Mucosa of descending colon (tissue), 3 donors: ENCODE data around the gene CCT8. TPM values are rescaled to one million over a fixed set of nuclear protein-coding genes. Genes with fewer than 3 reads are reported as not detected.

Experiments
- ATAC-seq: fragments of 200-7000 bp; cut with Tn5 transposase; one replicate; pipeline ENCODE4 v1.9.1; 2020; ENCODE audit warnings: mild to moderate bottlenecking, moderate library complexity
- DNase-seq, 3 donors: peaks; one replicate each; pipeline ENCODE4 v3.0.0-alpha.2; 2020
- H3K36me3 ChIP-seq: fragments of 200-600 bp; one replicate; pipeline ENCODE4 v1.8.0; 2021; ENCODE audit warnings: low read depth, mild to moderate bottlenecking
- H3K4me1 ChIP-seq: fragments of 200-600 bp; one replicate; pipeline ENCODE4 v1.8.0; 2021; ENCODE audit warnings: low read depth, mild to moderate bottlenecking
- H3K4me3 ChIP-seq: fragments of 200-600 bp; one replicate; pipeline ENCODE4 v1.8.0; 2021; ENCODE audit warnings: mild to moderate bottlenecking
- H3K9me3 ChIP-seq: fragments of 200-600 bp; one replicate; pipeline ENCODE4 v1.8.0; 2021; ENCODE audit warnings: mild to moderate bottlenecking
- intact Hi-C, 2 donors: fragments of 100-400 bp; cut with DNase I in 1 of 2; cut with micrococcal nuclease in 1 of 2; formaldehyde crosslinking; loops; one replicate each; pipeline versions ENCODE4 v1.11.0 to v1.11.1; 2022; cut with DNase I, micrococcal nuclease
- total RNA-seq, 3 donors: library from RNA; stranded (reverse); fragmentation: NEBNext Ultra II Directional in 2 of 3; extraction: Animal tissue kit (Norgen Biotek cat#: 25700) in 2 of 3; gene quantifications; one replicate each; pipeline versions ENCODE4 v1.2.1 to v1.2.4, GENCODE V29; 2021 to 2023
- TF ChIP-seq, protein P1 (sequence below): fragments of 200-600 bp; IDR thresholded peaks from one replicate; pipeline ENCODE4 v1.8.0; 2022; ENCODE audit warnings: antibody characterized with exemption, mild to moderate bottlenecking
- donor health status: DM: no; HTN: no; CAD: no; lungs with moderate emphysema.
- donor health status: DM: no; HTN: no; CAD: no.
- donor health status: DM: no; HTN: yes; CAD: no.

CCT8 gene
- total RNA-seq, 3 donors from 2014 or later = 76.2 to 103 (median 95.1) TPM

- TF ChIP-seq, protein P1, sequence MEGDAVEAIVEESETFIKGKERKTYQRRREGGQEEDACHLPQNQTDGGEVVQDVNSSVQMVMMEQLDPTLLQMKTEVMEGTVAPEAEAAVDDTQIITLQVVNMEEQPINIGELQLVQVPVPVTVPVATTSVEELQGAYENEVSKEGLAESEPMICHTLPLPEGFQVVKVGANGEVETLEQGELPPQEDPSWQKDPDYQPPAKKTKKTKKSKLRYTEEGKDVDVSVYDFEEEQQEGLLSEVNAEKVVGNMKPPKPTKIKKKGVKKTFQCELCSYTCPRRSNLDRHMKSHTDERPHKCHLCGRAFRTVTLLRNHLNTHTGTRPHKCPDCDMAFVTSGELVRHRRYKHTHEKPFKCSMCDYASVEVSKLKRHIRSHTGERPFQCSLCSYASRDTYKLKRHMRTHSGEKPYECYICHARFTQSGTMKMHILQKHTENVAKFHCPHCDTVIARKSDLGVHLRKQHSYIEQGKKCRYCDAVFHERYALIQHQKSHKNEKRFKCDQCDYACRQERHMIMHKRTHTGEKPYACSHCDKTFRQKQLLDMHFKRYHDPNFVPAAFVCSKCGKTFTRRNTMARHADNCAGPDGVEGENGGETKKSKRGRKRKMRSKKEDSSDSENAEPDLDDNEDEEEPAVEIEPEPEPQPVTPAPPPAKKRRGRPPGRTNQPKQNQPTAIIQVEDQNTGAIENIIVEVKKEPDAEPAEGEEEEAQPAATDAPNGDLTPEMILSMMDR = no peak
- Histone ChIP-seq H3K9me3 (no peaks in the 10 kb centered on the region), H3K4me1 (peaks cover 11% of the 10 kb centered on the region), H3K4me3 (no peak overlapping the region), H3K36me3 (no peaks in the 10 kb centered on the region)
- no peak for ATAC-seq
- intact Hi-C loops = no loop called here
- DNase-seq = no peak
Observed at GRCh38 chr21:29075706-29076466, 2.4 kb upstream of the CCT8 start.

GRCh38 chr21:29074783-29075182 lies 1.3 kb upstream of the CCT8 start:
- TF ChIP-seq, protein P1 = no peak
- intact Hi-C loops = no loop called here

GRCh38 chr21:29074007-29074376 lies 544 bp upstream of the CCT8 start:
- Histone ChIP-seq H3K36me3 (no peaks in the 10 kb centered on the region), H3K9me3 (no peaks in the 10 kb centered on the region), H3K4me1 (peaks cover 11% of the 10 kb centered on the region), H3K4me3 (peak overlapping the region; percentile 76)
- ATAC-seq (peak; percentile 42), DNase-seq (no peak)
- intact Hi-C loops = no loop called here
- TF ChIP-seq, protein P1 = no peak

More at GRCh38 chr21:29074783-29075182, 1.3 kb upstream of the CCT8 start:
- no peaks in the 10 kb centered on the region for H3K36me3 ChIP-seq
- peaks cover 11% of the 10 kb centered on the region for H3K4me1 ChIP-seq
- no peak overlapping the region for H3K4me3 ChIP-seq
- ATAC-seq (no peak), DNase-seq (no peak)
- no peaks in the 10 kb centered on the region for H3K9me3 ChIP-seq

GRCh38 chr21:29072873-29073221 lies 601 bp downstream of the CCT8 start:
- no peak for DNase-seq
- Histone ChIP-seq H3K4me1 (peaks cover 11% of the 10 kb centered on the region), H3K9me3 (no peaks in the 10 kb centered on the region), H3K36me3 (no peaks in the 10 kb centered on the region), H3K4me3 (peak overlapping the region; percentile 76)
- TF ChIP-seq, protein P1 = no peak
- ATAC-seq = peak; percentile 4
- intact Hi-C loops = loop anchor here in 1 of 2 donors (2.0 kb wide), 1 partner anchor 70 kb away; no protein-coding TSS in a partner anchor

DNA sequence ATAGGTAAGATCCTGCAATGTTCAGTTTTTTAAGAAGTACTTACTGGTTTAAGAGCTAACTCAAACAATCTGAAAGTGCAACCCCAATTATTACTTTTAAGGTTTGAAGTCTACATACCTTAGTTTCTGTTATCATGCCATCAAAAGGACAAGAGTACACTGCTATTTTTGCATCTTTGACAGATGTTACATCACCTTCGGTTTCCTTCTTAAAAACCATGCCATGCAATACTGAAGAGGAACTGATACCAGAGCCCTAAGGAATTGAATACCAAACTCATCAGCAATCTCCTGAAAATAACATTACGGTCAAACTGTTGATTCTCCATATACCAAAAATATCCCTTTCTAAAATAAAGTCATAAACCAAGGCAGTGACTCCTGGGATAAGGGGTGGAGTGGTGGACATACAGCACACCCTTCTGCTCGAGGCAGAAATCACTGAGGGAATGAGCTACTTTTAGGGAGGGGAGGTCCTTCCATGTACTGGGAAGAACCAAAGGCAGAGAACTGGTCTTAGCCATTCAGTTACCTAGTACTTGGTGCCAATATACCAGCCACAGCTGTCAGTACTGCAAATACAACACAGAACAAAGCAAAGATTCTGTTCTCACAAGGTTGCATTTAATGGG lies 8.5 kb downstream of the CCT8 start:
- H3K4me1 ChIP-seq = no peaks in the 10 kb centered on the region
- H3K9me3 ChIP-seq = no peaks in the 10 kb centered on the region
- DNase-seq = no peak
- intact Hi-C loops = no loop called here
- H3K36me3 ChIP-seq = peaks cover 19% of the 10 kb centered on the region
- TF ChIP-seq, protein P1 = no peak
- H3K4me3 ChIP-seq = no peak overlapping the region
- ATAC-seq = peak; percentile 18
